Suppressor macrophage (primary cell): ENCODE data around the gene MICU2.

Source experiments
- DNase-seq, 4 experiments: peaks; one replicate each; pipeline ENCODE4 v3.0.0-alpha.2; 2020 to 2022
- total RNA-seq, 17 experiments: gene quantifications; one replicate each; lab custom pipeline; 2026; ENCODE audit warnings: mixed read lengths in 6 of 17, inconsistent platforms in 3 of 17; lab: John Stamatoyannopoulos, UW

Gene MICU2, protein sequence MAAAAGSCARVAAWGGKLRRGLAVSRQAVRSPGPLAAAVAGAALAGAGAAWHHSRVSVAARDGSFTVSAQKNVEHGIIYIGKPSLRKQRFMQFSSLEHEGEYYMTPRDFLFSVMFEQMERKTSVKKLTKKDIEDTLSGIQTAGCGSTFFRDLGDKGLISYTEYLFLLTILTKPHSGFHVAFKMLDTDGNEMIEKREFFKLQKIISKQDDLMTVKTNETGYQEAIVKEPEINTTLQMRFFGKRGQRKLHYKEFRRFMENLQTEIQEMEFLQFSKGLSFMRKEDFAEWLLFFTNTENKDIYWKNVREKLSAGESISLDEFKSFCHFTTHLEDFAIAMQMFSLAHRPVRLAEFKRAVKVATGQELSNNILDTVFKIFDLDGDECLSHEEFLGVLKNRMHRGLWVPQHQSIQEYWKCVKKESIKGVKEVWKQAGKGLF
- 26.8 to 84.9 (median 53.0) reads per million in 17 experiments for total RNA-seq

DNA sequence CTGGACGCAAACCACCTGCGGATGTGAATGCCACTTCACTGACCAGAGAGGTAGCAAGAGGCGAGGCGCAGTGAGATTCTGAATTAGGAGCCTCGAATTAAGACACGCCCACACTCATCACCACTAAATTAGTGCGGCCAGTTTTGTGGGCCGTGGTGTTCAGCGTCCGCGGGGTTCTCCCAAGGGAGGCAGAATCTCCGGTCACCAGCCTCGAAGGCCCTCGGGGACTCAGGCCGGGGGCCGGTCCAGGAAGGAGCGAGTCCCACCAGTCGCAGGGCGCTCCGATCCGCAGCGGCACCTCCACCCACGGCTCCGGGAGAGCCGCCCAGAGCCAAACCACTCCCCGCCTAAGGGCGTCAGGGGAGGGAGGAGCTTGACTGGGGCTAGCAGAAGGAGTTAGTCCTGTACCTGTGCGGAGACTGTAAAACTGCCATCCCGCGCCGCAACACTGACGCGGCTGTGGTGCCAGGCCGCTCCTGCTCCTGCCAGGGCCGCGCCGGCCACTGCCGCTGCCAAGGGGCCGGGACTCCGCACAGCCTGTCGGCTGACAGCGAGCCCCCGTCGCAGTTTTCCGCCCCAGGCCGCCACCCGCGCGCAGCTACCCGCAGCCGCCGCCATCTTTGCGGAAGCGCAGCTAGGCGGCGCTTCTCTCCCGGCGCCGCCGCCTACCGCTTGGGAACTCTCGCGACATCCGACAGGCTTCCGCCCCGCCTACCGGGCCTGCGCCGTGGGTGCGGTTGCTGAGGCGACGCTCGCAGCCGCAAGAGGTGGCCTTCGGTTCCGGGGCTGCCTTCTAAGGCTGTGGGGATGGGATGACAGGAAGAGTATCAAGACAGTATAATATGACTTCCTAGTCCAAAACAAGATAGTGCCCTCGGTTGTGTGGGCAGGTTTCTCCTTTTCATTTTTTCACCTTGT lies at the start of gene MICU2:
Gene MICU2, minus strand, starts transcription at position 640 of the 918 bp plus-strand sequence. Its CDS starts 22 bp downstream, at position 618.
- DNase-seq: peak; percentile 97 to 99 (median 98)

DNA sequence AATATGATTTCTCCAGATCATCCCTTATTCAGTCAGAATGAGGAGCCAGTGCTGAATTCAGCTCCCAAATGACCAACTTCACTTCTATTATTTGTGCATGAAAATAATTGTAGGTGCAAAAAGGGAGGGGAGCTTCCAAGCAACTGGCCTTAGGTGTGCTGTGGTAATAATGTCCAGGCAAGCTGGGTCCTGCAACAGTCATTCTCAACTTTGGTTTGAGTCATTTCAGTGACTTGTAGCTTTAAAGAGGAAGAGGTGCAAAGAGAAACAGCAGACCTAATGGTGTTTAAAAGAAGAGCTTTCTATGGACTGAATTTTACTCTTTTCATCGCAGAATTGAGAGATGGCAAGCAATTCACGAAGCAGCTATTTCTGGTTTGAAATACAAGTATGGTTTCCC lies 37.7 kb upstream of the MICU2 start:
- no peak for DNase-seq

DNA sequence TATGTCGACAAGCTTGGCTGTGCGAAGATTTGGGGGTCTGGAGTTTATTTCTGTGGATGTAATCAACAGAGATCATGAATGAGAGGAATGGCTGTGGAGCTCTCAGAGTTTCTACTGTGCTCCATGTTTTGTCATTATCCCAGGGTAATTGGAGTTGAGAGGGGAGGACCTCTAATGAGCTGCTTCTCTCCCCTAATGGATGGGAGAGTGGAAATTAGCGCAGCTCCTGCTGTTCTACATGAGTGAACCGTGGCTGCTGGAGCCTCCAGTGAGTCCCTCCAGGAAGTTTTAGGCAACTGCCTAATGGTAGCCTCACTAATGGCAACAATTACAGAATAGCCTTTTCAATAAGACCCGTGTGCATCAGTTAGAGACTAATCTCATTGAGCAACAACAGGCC lies 35.6 kb upstream of the MICU2 start:
- no peak for DNase-seq

DNA sequence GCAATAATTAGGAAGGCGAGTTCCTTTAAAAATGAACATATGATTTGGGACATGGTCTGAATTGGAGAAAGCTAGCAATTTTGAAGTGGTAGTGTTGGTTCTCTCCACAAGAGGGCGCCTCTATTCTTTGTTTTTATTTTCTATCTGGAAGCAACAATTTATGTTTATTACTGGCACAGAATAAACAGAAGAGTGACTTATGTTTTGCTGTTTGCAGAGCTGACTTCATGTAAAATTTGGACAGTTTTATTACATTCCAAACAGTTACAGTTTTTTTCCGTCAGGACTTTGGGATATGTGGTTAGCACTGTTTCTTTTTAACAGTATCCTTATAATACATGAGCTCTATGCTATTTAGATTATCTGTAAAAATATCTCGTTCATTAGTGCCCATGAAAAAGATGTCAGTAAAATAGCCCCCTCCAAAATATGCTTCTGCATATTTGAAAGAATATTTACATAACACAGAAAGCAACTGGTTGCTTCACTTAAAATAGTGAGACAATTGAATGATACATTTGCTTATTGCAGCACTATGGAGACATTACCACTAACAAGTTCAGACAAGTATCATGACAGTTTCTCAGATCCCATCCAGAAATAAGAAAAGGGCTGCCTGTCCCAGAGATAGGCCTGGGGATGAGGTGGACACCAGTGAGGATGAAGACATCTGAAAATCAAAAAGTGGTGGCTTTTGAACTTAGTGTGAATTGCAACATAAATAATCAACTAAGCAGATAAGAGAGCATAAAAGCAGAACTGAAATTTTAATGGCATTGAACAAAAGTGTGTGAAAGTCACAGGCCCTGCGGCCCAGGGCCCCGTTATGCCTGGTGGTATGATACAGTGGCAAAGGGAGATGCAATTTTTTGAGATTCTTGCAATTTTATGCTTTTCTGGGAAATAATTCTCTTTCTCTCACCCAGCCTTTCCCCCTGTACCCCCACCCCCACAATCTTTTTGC lies 34.6 kb upstream of the MICU2 start:
- peak; percentile 50 to 70 (median 58) for DNase-seq

DNA sequence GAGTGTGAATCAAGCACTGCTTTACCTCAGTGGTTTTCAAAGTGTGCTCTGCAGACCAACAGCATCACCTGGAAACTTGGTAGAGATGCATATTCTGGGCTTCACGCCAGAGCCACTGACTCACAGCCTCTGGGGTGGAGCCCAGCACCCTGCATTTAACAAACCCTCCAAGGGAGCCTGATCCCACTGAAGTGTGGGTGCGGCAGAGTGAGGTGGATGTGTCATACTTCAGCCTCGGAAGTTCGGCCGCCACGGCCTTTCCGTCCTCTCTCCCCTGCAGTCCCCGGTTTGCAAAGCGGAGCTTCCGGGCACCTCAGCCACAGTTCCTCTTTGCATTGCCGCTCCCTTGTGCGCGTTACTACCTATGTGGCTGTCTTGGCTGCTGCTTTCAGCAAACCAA lies 33.3 kb upstream of the MICU2 start:
- peak; percentile 7 to 48 (median 32) for DNase-seq

DNA sequence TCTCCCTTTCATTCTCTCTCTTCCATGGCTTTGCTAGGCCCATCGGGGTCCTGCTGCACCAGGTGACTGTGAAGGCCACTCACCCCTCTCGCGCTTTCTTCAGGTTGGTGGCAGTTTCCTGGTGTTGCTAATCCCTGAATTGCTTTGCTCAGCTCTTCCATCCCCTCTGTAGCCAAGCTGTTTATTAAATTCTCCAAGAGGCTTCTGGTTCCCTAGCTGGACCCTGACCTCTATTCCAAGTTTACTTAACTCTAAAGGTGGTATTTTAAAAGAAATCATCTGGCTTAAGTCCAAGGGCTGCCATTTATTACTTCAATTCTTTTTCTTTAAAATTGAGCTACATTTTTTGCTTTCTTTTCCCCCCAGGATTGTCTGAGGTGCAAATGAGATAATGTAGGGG lies 32.7 kb upstream of the MICU2 start:
- DNase-seq: no peak

DNA sequence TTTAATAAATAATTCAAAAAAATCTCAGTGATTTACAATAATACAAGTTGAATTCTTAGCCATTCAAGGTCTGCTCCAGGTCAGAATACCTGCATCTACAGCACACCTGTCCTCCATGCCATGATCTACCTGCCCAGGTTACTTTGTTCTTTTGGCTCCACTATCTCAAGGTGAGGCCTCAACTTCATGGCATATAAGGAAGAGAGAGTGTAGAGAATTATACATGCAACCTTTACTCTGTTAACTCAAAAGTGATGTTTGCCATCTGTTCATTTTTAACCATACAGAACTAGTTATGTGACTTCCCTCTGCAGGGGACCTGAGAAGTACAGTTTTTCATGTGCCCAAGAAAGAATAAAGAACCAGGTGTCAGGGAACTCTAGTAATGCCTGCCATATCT lies 28.2 kb upstream of the MICU2 start:
- DNase-seq: no peak

DNA sequence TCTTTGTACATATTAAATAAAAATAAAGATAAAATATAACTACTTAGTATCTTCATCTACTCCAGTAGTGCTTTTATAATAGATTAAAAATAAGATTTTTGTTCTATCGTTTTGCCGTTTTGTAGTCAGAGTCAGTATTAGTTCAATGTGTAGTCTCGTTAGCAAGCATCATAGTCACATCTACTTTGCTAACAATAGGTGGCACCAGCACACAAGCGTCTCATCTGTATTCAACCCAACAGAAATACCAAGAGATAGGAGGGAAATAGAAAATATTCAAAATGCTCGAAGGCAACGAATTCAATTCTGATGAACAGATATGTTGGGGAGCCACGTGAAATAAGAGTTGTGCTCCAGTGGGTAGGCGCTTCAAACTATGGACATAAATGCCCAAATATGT lies 21.4 kb upstream of the MICU2 start:
- DNase-seq: peak in 3 of 4 experiments; percentile 6 to 24 (median 10)

DNA sequence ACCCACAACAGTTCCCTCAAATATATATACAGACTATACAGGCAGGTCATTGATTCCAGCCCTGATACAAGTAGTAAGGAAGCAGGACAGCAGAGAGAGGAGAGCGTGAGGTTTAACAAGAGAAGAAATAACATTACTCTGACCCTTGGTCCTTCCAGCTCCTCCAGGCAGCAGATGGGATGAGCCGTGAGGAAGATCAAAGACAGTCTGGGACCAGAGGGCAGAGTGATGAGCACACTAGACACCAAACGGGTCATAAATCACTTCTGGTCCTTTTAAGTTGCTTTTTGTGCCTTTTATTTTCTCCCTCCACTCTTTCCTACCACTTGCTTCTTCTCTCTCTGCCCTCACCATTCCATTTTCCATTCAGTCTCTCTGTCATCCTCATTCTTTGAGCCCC lies 16.9 kb upstream of the MICU2 start:
- DNase-seq: no peak

DNA sequence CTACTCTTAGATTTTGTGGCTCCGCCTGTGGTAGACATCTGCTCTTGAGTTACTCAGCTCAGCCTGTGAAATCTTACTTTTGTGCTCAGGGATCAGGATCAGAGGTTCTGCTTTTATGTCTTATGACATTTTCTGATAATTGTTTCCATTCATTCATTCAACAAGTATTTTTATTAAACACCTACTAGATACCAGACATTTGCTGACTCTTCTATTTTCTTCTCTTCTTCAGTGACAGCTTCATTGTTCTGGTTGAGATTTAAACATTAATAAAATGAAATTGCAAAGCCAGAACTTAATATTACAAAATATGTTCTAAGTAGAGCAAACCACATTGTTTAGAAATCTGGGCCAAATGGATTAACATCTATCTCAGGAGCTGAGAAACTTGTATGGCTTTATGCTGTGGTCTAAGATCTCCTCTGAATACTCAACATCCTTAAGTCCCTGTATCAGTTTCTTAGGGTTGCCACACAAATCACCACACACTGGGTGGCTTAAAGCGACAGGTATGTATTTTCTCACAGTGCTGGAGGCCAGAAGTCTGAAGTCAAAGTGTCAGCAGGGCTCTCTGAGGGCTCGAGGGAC lies 15.8 kb upstream of the MICU2 start:
- no peak for DNase-seq

DNA sequence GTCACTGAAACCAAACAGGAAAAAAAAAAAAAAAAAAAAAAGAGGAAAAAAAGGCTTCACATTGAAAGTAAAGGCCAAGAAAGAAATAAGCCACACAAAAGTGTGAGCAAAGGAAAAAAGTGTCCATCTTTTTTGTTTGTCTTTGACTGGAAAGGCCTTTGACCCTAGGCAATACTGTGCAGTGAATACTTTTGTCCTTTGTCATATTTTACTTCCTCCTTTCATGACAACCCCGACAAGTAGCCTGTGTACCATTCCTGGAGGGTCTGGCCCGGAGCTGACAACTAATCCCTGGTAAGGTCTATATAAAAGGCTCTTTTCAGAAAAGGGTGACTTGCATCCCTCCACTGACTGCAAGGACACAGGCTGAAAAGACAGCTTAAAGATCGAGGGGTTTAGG lies 12.9 kb upstream of the MICU2 start:
- DNase-seq: no peak

DNA sequence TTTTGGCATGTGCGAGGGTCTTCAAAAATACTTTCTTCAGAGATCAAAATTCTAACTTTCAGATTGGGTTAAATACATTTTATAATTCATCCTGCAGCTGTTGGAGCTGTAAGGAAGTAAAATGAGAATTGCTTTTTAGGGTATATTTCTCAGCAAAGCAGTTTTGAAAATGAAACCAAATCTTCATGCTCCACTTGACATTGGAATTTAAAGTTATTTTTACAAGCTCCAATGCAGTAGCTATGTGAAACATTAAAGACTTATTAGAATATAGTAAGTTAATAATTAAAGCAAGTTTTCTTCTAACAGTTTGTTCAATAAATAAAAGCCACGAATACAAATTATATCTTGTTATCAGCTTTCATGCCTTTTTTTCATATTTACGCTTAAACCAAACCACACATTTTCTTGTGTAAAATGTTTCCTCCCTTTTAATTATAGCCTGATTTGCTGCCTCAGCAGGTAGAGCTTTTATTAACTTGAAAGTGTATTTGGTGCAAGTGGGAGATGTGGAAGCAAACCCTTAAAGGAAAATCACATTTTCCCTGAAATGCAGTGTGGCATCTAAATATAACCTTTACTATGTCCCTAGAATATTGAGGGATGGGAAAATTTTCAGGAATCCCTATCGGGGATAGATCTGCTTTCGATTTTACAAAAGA lies 12.4 kb upstream of the MICU2 start:
- no peak for DNase-seq

DNA sequence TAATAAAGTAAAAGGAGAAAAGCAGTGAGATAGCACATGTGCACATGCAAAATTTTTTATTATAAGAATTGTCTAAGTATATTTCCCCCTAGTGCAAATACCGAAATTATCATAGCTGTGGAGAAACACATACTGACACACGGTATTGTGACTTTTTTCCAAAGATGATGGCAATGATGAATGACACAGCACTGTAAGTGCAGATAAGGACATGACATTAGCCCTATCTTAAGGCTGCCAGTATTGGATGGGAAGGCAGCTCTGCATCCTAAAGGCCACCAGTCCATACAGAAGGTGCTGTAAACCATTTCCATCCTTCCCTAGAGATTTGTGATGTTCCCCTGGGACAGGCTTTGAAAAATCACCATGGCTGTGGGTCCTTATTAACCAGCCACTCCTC lies 11.5 kb upstream of the MICU2 start:
- DNase-seq: no peak

DNA sequence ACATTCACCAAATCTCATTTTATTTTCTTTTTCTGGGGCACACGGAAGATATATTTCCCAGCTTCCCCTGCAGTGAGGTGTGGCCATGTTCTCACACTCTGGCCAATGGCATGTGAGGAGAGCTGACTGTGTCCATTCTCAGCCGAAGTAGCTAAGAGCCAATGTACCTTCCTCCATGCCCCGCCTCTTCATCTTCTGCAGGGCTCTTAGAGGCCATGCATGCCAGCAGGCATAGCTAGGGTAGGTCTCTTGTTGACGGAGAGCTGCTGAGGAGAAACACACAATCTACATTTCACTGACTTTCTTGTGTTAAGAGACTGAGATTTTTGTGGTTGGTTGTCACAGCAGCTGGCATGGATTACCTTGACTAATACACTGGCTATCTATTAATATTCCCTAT lies 9.8 kb upstream of the MICU2 start:
- DNase-seq: no peak

DNA sequence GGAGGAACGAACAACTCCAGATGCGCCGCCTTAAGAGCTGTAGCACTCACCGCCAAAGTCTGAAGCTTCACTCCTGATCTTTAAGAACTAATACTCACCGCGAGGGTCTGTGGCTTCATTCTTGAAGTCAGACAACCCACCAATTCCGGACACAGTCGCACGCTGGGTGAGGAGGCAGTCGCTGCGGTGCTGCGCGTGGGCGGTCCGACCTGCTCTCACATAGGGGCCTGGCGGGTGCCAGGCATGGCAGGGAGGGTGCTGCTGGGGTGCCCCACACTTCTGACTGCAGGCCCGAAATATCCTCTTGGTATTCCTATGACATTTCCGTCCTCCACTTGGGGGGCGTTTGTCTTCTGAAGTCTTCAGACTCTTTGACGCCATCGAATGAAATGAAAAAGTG lies 7.4 kb upstream of the MICU2 start:
- no peak for DNase-seq

DNA sequence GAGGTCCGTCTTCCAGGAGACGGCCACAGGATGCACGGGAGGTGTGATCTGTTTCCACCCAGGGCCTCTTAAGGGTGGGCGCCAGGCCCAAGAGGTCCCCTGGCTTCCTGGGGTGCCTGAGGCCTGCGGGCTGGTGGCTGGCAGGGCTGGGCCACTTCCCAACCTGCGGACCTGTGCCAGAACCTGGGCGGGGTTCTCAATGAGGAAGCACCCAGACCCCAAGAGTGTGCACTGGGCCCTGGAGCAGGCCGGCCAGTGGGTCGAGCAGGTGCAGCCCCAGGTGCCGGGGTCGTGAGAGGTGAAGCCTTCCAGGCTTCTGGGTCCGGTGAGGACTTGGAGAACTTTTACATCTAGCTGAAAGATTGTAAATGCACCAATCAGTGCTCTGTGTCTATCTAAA lies 6.7 kb upstream of the MICU2 start:
- DNase-seq: no peak

DNA sequence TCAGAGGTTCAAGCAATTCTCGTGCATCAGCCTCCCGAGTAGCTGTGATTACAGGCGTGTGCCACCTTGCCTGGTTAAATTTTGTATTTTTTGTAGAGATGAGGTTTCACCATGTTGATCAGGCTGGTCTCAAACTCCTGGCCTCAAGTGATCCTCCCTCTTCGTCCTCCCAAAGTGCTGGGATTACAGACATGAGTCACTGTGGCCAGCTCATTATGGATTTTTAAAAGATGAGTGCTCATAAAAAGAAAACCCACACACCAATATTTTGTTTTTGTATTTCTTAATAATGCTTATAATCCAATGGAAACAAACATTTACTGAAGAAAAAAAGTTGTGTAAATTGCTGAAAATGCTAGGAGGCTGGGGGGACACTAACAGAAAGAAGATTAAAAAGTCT lies 5.0 kb upstream of the MICU2 start:
- no peak for DNase-seq

DNA sequence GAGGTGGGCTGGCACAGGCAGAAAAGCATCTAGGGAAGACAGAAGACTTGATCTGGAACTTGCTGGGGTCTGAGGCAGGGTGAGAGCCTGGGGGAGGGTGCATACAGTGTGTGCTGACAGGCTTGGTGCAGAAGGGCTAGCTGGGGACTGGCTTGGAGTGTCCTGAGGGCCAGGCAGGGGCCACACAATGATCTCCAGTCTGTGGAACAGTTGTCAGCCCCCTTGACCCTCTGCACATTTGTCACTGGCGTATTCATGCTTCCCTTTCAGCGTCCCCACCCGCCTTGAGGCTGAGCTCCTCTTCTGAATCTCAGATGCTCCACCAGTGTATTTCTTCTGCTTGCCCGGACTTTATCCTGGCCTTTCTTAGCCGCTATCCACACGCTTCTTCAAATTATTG lies 2.8 kb upstream of the MICU2 start:
- DNase-seq: no peak

DNA sequence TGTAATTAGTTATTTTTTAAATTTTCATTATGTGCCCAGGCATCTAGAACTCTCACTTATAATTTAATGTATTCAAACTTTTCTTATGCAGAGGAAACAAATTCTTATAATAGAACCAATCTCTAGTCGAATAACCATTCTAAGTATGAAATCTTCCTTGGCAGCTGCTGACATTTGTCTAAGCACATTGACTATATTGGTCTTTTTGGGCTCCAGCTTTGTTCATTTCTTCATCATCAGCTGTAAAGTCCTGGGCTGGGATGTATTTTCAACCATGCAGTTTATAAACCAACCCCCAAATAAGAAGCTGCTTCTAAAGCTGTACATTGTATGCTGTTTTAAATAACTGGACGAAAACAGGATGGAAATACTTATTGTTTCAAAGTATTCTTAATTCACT lies 2.3 kb upstream of the MICU2 start:
- no peak for DNase-seq

DNA sequence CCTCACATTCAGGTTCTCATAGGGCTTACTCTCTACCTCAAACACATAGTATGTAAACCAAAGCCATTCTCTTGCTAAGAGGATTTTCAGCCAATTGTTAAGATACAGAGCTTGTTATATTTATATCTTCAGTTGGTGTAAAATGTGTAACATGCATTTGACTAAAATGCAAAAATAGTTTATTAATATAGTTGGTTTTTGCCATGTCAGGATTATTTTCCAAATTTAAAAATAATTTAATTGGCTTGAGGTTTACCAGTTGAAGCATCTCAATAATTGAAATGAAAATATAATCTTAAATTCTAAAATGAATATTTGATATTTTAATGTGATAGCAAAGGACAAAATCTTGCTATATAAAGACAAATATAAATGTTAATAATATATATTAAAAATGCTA lies 7.2 kb downstream of the MICU2 start:
- DNase-seq: no peak

DNA sequence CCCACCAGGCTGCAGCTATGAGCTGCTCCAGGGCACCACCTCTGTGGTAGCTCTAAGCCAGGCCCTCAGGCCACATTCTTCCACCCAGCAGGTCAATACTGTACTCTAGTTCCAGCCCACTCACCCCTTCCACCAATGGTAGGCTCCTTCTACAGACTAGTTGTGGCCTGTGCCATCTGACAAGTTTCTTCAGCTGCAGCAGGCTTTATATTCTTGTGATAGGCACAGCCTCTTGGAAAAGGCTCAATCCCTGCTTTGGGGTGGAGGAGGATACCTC lies 8.5 kb downstream of the MICU2 start:
- DNase-seq: no peak
